PC-3 (cell line): ENCODE measurements around the gene TEX14. TPM values are rescaled to one million over a fixed set of nuclear protein-coding genes. Genes with fewer than 3 reads are reported as not detected.

Experiments used
- ATAC-seq: fragments of 200-7000 bp; cut with Tn5 transposase; 2 replicates; pipeline ENCODE4 v1.9.1; 2020; ENCODE audit warnings: mild to moderate bottlenecking, moderate library complexity
- BruUV-seq: library from RNA; stranded (reverse); fragments of 400-500 nt; replicated peaks from 2 replicates; lab custom pipeline; 2021; lab: Mats Ljungman, UMichigan
- CTCF ChIA-PET: fragments of 300-600 bp; sonication (Branson Sonifier 250); formaldehyde crosslinking; loops from one replicate; lab custom pipeline; 2022; ENCODE audit warnings: antibody characterized with exemption; lab: Charles Lee
- POLR2A ChIA-PET: fragments of 300-600 bp; sonication (Branson Sonifier 250); formaldehyde crosslinking; loops from one replicate; lab custom pipeline; 2022; ENCODE audit warnings: antibody characterized with exemption; ENCODE audit not compliant: unreplicated experiment; lab: Charles Lee
- DNase-seq: peaks from one replicate; pipeline ENCODE4 v3.0.0-alpha.2; 2015
- H2AFZ ChIP-seq: fragments of 300-600 bp; sonication (generic); 2 replicates; pipeline ENCODE4 v1.6.0; 2016; ENCODE audit warnings: antibody characterized with exemption, low read length
- H3F3A ChIP-seq: fragments of 300-600 bp; sonication (generic); one replicate; pipeline ENCODE4 v1.6.0; 2017; ENCODE audit warnings: antibody characterized with exemption, low read length, control low read depth, mild to moderate bottlenecking; ENCODE audit not compliant: unreplicated experiment
- H3K27ac ChIP-seq: fragments of 300-600 bp; sonication (generic); 2 replicates; pipeline ENCODE4 v1.5.1; 2016; ENCODE audit warnings: mild to moderate bottlenecking, low read length
- H3K27me3 ChIP-seq: fragments of 300-600 bp; sonication (generic); 2 replicates; pipeline ENCODE4 v1.6.1; 2016; ENCODE audit warnings: low read length, mixed read lengths
- H3K36me3 ChIP-seq: fragments of 300-600 bp; sonication (generic); 2 replicates; pipeline ENCODE4 v1.6.1; 2016; ENCODE audit warnings: low read depth, mixed run types, low read length, mixed read lengths
- H3K4me1 ChIP-seq: fragments of 300-600 bp; sonication (generic); 2 replicates; pipeline ENCODE4 v1.5.1; 2016; ENCODE audit warnings: low read length; ENCODE audit not compliant: insufficient read depth
- H3K4me2 ChIP-seq: fragments of 300-600 bp; sonication (generic); 2 replicates; pipeline ENCODE4 v1.6.0; 2016; ENCODE audit warnings: low read length
- H3K4me3 ChIP-seq: fragments of 300-600 bp; sonication (generic); 2 replicates; pipeline ENCODE4 v1.5.1; 2016; ENCODE audit warnings: mild to moderate bottlenecking, low read length, mixed read lengths
- H3K79me2 ChIP-seq: fragments of 300-600 bp; sonication (generic); 2 replicates; pipeline ENCODE4 v1.6.1; 2017; ENCODE audit warnings: low read length, mixed read lengths
- H3K9ac ChIP-seq: fragments of 300-600 bp; sonication (generic); 2 replicates; pipeline ENCODE4 v1.6.0; 2016; ENCODE audit warnings: mild to moderate bottlenecking, low read length
- H3K9me2 ChIP-seq: fragments of 300-600 bp; sonication (generic); replicated peaks from 2 replicates; pipeline ENCODE4 v1.6.1; 2016; ENCODE audit warnings: mixed run types, low read length, mixed read lengths
- H3K9me3 ChIP-seq: fragments of 300-600 bp; sonication (generic); 2 replicates; pipeline ENCODE4 v1.6.1; 2016; ENCODE audit warnings: low read length, mixed read lengths
- H4K20me1 ChIP-seq: fragments of 300-600 bp; sonication (generic); 2 replicates; pipeline ENCODE4 v1.6.1; 2016; ENCODE audit warnings: low read length, mixed read lengths
- CTCF ChIP-seq: fragments of 300-600 bp; sonication (generic); conservative IDR thresholded peaks from 2 replicates; pipeline ENCODE4 v1.5.1; 2017; ENCODE audit warnings: antibody characterized with exemption, low read depth, mild to moderate bottlenecking, low read length
- EZH2 ChIP-seq: fragments of 300-600 bp; sonication (generic); IDR thresholded peaks from one replicate; pipeline ENCODE4 v1.6.1; 2017; ENCODE audit warnings: antibody characterized with exemption, mild to moderate bottlenecking, low read length; ENCODE audit not compliant: unreplicated experiment
- EZH2phosphoT487 ChIP-seq: fragments of 300-600 bp; sonication (generic); IDR thresholded peaks from 2 replicates; pipeline ENCODE4 v1.6.1; 2018; ENCODE audit warnings: mild to moderate bottlenecking, antibody characterized with exemption, low read length, borderline replicate concordance
- intact Hi-C: fragments of 100-400 bp; cut with micrococcal nuclease; formaldehyde crosslinking; loops from 2 replicates; pipeline ENCODE4 v1.9.0; 2023
- total RNA-seq: library from RNA; depleted of rRNA; stranded (reverse); fragments of >200 nt; gene quantifications from 2 replicates; pipeline ENCODE4 v1.2.3, GENCODE V29; 2014

TEX14 gene
- total RNA-seq, 1 experiment from 2014 or later: 0.29 TPM

DNA sequence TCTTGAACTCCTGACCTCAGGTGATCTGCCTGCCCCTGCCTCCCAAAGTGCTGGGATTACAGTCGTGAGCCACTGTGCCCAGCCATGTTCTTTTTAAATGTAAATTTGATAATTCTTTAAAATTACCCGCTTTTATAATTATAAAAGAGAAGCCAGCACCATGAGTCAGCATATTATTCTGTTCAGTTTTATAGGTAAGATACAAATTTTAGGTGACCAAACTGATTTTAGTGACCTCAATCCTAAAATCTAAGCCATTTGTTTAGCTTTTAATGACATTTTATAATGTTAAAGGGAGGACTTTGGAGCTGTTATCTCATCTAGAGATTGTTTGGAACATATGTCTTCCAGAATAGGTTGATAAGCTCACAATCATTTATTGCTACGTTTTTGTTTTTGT, 43.0 kb upstream of the TEX14 start:
- ChIA-PET CTCF (no interaction called here), POLR2A (no interaction called here)
- no peaks in the 10 kb centered on the region for H3K9me3 ChIP-seq
- ATAC-seq: no peak
- TF ChIP-seq EZH2 (no peak), EZH2phosphoT487 (no peak), CTCF (no peak)
- no peak overlapping the region for H3K9ac ChIP-seq
- no peak overlapping the region for H3K4me3 ChIP-seq
- no peak overlapping the region for H2AFZ ChIP-seq
- no peaks in the 10 kb centered on the region for H3K27me3 ChIP-seq
- H3K4me2 ChIP-seq: no peak overlapping the region
- H3K36me3 ChIP-seq: no peaks in the 10 kb centered on the region
- no peaks in the 10 kb centered on the region for H3F3A ChIP-seq
- H3K9me2 ChIP-seq: no peaks in the 10 kb centered on the region
- intact Hi-C loops: no loop called here
- H3K4me1 ChIP-seq: no peaks in the 10 kb centered on the region
- BruUV-seq: no TSS peak
- no peak overlapping the region for H3K27ac ChIP-seq
- no peaks in the 10 kb centered on the region for H3K79me2 ChIP-seq
- no peak for DNase-seq
- no peaks in the 10 kb centered on the region for H4K20me1 ChIP-seq

DNA sequence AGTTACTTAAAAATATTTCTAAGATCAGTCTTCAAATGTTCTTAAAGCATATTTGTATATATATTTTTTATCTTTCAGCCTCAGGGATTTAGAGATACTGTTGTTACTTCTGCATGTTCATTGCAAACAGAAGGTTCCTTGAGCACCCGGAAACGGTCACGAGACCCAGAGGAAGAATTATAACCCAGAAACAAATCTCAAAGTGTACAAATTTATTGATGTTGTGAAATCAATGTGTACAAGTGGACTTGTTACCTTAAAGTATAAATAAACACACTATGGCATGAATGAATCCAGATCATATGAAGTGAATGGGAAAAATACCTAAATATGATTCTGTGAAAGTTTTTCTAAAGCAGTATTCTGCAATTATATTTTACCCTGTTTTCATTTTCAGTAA, 42.2 kb upstream of the TEX14 start:
- Histone ChIP-seq H3K4me1 (no peaks in the 10 kb centered on the region), H3K9ac (no peak overlapping the region), H2AFZ (no peak overlapping the region), H3K27me3 (no peaks in the 10 kb centered on the region), H3K9me3 (no peaks in the 10 kb centered on the region), H3K9me2 (no peaks in the 10 kb centered on the region), H3K36me3 (no peaks in the 10 kb centered on the region), H4K20me1 (no peaks in the 10 kb centered on the region), H3K4me2 (no peak overlapping the region), H3K27ac (no peak overlapping the region), H3K79me2 (no peaks in the 10 kb centered on the region), H3K4me3 (no peak overlapping the region), H3F3A (no peaks in the 10 kb centered on the region)
- intact Hi-C loops: no loop called here
- CTCF ChIA-PET: no interaction called here
- ATAC-seq (no peak), DNase-seq (no peak)
- POLR2A ChIA-PET: no interaction called here
- BruUV-seq: no TSS peak
- no peak for TF ChIP-seq CTCF
- TF ChIP-seq EZH2phosphoT487: no peak
- no peak for TF ChIP-seq EZH2

DNA sequence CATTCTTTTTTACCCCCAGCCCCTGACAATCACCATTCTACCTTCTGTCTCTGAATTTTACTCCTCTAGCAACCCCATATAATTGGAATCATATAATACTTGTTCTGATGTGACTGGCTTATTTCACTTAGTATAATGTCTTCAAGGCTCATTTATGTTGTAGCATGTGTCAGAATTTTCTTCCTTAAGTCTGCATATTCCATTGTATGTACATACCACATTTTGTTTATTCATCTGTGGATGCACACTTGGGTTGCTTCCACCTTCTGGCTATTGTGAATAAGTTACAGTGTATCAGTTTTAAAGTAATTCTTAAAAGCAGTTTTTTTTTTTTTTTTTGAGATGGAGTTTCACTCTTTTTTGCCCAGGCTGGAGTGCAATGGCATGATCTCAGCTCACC, 39.1 kb upstream of the TEX14 start:
- Histone ChIP-seq H2AFZ (no peak overlapping the region), H3K9me2 (no peaks in the 10 kb centered on the region), H3K79me2 (no peaks in the 10 kb centered on the region), H3K27me3 (no peaks in the 10 kb centered on the region), H3K9me3 (no peaks in the 10 kb centered on the region), H3K4me2 (no peak overlapping the region), H3K27ac (no peak overlapping the region), H3K4me1 (no peaks in the 10 kb centered on the region), H3K36me3 (no peaks in the 10 kb centered on the region), H3K4me3 (no peak overlapping the region), H4K20me1 (no peaks in the 10 kb centered on the region), H3F3A (no peaks in the 10 kb centered on the region), H3K9ac (no peak overlapping the region)
- DNase-seq (no peak), ATAC-seq (no peak)
- TF ChIP-seq EZH2phosphoT487 (no peak), EZH2 (no peak), CTCF (no peak)
- ChIA-PET CTCF (no interaction called here), POLR2A (no interaction called here)
- no TSS peak for BruUV-seq
- intact Hi-C loops: no loop called here
